Adrenal gland (tissue), 5 donors: Measurements from ENCODE around the gene TBC1D22A.

Source experiments
- CTCF ChIP-seq, 6 experiments: fragments of 450-650 bp in 4 of 6; fragments of 200-600 bp in 2 of 6; sonication (generic) in 1 of 6; IDR thresholded peaks; 1 replicate in 5 of 6; 2 replicates in 1 of 6; pipeline versions ENCODE4 v1.5.1 to v1.8.0; 2016 to 2021; ENCODE audit warnings: antibody characterized with exemption in 6 of 6, mild to moderate bottlenecking in 2 of 6, moderate library complexity in 1 of 6
- POLR2A ChIP-seq, 2 donors: fragments of 450-650 bp; IDR thresholded peaks; one replicate each; pipeline ENCODE4 v1.6.1; 2017; ENCODE audit warnings: antibody characterized with exemption in 2 of 2, mild to moderate bottlenecking in 2 of 2, moderate library complexity in 1 of 2
- donor health status: DM: no; HTN: no; CAD: no.

- no peak for TF ChIP-seq CTCF (IDR thresholded peaks at IDR 0.05)
- no peak for TF ChIP-seq POLR2A (IDR thresholded peaks at IDR 0.05)
These were observed 140.8 kb downstream of the TBC1D22A start for GRCh38 chr22:46902998-46903916.
